DMS53 (cell line): Measurements from ENCODE around the gene KAZN.

ENCODE experiments used
- DNase-seq: peaks from one replicate; lab custom pipeline; 2025; lab: John Stamatoyannopoulos, UW

The KAZN gene

DNA sequence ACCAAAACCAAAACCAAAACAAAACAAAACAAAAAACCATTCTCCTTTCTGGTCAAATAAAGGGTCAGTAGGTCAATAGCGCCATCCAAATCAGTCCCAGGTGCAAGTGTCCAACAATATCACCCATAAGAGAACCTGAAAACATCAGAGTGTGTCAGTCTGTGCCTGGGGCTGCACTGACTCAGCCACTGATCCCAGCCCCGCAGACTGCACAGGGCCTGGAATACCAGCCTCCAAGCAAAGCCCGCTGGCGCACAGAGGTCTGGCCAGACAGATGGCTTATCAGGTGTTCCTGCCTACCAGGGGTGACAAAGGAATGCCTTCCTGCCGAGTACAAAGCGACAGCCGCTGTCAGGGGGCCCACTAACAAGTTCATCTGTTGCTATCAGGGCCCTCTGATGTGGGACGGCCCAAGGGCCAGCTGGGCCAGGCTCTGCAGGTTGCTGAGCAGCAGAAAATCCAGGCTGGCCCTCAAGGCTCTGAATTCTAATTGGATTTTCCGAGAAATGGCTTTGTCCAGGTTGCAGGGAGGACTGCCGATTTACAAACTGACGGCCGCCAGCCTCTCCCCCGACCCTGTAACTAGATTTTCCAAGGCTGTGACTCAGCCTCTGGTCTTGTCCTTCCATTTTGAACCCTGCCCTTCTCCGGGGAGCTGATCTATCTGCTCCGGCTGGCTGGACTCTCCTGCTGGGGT, 541.3 kb downstream of the KAZN start:
- peak; percentile 29 for DNase-seq

DNA sequence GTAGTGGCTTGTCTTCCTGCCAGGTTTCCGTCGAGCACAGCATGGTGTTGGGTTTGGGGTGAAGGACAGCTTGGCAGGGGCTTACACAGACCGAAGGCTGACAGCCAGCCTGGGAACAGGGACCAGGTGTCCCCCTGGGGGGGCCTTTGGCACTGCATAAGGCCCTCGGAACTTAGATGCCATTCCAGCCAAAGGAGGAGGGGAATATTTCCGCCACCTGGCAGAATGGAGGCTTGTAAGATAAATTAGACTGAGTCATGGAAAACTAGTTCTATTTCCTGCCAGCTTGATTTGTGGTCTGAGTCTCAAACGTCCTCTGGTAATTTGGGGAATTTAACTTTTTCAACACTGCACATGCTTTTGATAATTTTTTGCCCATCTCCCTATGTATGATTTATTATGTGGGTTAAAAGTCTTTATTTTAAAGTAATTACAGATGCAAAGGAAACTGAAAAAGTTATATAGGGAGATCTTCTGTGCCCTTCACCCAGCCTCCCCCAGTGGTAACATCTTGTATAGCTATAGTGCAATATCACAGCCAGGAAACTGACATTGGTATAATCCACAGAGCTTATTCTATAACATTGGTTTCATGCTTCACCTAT, 543.6 kb downstream of the KAZN start:
- DNase-seq = no peak

DNA sequence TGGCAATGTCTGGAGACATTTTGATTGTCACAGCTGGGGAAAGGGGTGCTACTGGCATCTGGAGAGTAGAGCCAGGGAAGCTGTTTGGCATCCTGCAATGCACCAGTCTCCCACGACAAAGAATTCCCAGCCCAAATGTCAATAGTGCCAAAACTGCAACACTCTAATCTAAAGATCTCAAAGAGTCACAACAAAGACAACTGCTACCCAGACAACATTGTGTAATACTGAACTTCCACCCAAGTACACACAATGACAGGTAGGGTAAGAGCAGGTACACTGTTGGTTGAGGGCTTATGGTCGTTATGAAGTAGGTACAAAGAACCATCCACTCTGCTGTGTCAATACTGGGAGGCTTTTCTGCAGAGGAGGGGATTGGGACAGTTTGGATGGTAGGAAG, 546.8 kb downstream of the KAZN start:
- DNase-seq = no peak

DNA sequence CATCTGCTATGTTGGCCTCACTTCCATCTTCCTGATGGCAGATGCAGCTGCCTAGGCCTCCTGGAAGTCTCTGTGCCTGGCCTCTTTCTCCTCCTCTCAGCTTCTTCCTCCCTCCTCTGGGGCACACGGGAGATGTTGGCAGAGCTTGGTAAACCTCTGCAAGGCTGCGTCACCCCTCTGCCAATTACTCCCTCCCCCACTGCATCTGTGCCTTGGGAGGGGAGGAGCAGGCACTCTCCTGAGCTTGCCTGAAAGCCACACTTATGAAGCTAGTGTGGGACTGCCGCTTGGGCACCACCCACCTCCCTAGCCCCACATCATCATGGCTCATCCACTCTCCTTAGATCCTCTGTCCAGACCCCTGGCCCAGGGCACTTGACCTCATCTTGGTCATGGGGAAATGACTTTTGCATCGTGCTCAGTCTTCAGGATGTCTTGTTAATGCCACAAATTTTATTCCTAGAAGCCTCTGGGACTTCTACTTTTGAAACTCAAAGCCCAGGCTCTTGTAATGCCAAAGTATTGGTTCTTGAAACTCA, 547.7 kb downstream of the KAZN start:
- no peak for DNase-seq

- no peak for DNase-seq
Observed at GRCh38 chr1:15146971-15147376, 548.5 kb downstream of the KAZN start.

GRCh38 chr1:15148004-15148403, 549.5 kb downstream of the KAZN start:
- no peak for DNase-seq

GRCh38 chr1:15148475-15148874, 550.0 kb downstream of the KAZN start:
- no peak for DNase-seq

GRCh38 chr1:15148941-15149340, 550.5 kb downstream of the KAZN start:
- DNase-seq = no peak

- DNase-seq = no peak
Observed at GRCh38 chr1:15150376-15150775, 551.9 kb downstream of the KAZN start.

DNA sequence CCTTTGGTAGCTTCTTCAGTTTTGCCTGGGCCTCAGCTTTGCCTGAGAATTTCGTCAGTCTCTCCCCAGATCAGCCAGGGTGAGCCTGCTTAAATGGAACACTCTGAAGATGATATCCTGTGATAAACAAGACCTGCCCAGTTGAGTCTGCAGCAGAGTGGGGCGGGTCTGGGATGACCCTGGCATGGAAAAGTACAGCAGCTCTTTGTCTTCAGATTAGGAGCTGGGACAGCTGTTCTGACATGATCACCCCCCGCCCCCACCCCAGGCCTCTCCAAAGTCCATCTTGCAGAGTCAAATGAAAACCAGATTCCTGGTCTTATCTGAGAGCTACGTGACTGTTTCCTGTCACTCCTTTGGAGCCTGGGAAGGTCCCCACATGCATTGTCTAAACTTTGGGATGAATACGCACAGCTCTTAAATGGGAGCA, 552.9 kb downstream of the KAZN start:
- DNase-seq = no peak

- DNase-seq = no peak
Observed at GRCh38 chr1:15151871-15152270, 553.4 kb downstream of the KAZN start.

GRCh38 chr1:15152318-15153183, 554.1 kb downstream of the KAZN start:
- peak; percentile 94 for DNase-seq

DNA sequence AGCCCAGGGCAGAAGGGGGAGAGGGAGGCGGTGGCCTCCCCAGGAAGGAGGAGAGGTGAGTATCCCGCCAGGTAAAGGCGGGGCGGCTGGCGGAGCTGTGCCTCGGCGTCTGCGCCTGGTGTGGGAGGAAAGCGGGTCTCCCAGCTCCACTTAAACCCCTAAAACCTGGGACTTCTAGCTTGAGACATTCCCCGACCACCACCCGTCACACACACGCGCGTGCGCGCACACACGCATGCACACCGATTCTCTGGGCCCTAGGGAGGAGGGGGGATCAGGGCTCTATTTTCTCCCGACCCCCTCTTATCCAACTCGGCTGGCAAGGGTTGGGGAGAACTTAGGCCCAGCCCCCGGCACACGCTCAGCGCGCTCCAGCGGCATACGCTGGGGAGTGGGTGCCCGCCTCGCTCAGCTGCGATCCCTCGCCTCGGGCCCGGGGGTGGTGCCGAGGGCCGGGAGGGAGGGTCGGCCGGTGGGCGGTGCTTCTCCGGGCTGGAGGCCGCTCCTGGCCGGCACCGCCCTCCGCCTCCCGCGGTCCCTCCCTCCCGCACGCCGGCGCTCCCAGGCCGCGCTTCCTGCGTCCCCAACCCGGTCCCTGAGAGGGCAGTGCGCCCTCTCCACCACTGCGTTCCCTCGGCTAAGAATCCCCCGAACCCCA, 554.8 kb downstream of the KAZN start, which contains the start of gene TMEM51:
TSS of gene TMEM51 (plus strand) at position 564 of the 658 bp plus-strand sequence. CDS start 61,341 bp downstream, outside the sequence.
- peak; percentile 93 for DNase-seq

DNA sequence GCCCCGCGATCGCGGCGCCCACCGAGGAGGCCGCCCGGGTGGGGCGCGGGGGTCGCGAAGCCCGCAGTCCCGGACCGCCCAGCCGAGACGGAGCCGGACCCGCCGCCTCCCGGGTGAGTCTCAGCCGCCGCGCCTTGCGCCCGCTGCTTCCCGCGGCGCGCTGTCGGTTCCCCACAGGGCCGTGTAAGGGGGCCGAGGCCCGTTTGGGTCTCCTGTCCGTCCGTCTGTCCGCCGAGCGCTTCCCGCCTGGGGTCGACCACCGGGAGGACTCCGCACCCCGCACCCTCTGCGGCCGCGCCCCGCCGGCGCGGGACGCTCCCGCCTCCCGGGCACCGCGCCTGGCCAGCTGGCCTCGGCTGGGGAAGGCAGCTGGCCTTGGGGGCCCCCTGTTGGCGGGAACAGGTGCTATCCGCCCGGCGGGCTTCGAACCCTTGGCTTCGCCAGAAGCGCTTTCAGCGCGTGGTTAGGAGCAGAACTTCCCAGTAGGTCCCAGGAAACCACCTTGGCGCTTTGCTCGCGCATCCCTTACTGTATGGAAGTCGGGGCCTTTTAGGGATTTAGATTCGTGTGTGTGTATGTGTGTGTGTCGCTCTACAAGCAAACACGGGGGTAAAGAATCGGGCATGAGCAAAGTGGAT, 555.5 kb downstream of the KAZN start:
- DNase-seq = peak; percentile 83

GRCh38 chr1:15154480-15155036, 556.1 kb downstream of the KAZN start:
- DNase-seq = peak; percentile 78

- DNase-seq = no peak
Observed at GRCh38 chr1:15155191-15155590, 556.7 kb downstream of the KAZN start.

GRCh38 chr1:15155888-15156741, 557.6 kb downstream of the KAZN start:
- no peak for DNase-seq

GRCh38 chr1:15156807-15157380, 558.4 kb downstream of the KAZN start:
- DNase-seq = no peak

GRCh38 chr1:15157524-15158399, 559.3 kb downstream of the KAZN start:
- no peak for DNase-seq
